ENCODE results near the gene PON2. TPM values are rescaled to one million over a fixed set of nuclear protein-coding genes. Genes with fewer than 3 reads are reported as not detected.
A peak's percentile ranks its signal among the peaks of the same experiment; 100 is the strongest.

PON2 gene
- total and polyA plus RNA-seq, 2 of the 13 experiments (the other 11 are each of a cell fraction or from before 2014, with no cell fraction given): 202 to 217 TPM

DNA sequence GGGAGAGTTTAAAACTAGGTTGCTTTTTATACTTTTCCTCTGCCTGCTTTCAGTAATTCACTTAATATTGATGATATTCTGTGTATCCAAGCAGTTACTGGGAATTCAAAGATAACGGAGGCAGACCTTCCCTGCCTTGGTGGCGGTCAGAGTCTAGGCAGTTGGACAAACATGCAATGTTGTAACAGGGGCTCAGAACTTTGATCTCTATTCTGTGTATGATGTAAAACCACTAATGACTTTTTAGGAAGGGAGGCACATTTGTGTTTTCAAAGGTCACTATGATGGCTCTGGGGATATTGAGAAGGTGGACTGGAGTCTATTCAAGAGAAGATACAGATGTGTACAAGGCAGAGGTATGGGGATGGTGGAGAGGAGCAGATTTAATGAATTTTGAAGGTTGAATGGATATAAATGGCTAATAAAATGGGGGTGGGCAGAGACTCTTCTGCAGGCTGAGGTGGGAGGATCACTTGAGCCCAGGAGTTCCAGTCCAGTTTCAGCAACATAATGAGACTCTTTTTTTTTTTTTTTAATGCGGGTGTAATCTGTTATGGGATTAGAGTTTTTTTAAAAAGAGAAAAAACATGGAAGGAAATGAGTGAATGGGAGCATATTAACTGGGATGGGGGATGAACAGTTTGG, 5.7 kb upstream of the PON2 start (continued):
- TF ChIP-seq, protein P1, sequence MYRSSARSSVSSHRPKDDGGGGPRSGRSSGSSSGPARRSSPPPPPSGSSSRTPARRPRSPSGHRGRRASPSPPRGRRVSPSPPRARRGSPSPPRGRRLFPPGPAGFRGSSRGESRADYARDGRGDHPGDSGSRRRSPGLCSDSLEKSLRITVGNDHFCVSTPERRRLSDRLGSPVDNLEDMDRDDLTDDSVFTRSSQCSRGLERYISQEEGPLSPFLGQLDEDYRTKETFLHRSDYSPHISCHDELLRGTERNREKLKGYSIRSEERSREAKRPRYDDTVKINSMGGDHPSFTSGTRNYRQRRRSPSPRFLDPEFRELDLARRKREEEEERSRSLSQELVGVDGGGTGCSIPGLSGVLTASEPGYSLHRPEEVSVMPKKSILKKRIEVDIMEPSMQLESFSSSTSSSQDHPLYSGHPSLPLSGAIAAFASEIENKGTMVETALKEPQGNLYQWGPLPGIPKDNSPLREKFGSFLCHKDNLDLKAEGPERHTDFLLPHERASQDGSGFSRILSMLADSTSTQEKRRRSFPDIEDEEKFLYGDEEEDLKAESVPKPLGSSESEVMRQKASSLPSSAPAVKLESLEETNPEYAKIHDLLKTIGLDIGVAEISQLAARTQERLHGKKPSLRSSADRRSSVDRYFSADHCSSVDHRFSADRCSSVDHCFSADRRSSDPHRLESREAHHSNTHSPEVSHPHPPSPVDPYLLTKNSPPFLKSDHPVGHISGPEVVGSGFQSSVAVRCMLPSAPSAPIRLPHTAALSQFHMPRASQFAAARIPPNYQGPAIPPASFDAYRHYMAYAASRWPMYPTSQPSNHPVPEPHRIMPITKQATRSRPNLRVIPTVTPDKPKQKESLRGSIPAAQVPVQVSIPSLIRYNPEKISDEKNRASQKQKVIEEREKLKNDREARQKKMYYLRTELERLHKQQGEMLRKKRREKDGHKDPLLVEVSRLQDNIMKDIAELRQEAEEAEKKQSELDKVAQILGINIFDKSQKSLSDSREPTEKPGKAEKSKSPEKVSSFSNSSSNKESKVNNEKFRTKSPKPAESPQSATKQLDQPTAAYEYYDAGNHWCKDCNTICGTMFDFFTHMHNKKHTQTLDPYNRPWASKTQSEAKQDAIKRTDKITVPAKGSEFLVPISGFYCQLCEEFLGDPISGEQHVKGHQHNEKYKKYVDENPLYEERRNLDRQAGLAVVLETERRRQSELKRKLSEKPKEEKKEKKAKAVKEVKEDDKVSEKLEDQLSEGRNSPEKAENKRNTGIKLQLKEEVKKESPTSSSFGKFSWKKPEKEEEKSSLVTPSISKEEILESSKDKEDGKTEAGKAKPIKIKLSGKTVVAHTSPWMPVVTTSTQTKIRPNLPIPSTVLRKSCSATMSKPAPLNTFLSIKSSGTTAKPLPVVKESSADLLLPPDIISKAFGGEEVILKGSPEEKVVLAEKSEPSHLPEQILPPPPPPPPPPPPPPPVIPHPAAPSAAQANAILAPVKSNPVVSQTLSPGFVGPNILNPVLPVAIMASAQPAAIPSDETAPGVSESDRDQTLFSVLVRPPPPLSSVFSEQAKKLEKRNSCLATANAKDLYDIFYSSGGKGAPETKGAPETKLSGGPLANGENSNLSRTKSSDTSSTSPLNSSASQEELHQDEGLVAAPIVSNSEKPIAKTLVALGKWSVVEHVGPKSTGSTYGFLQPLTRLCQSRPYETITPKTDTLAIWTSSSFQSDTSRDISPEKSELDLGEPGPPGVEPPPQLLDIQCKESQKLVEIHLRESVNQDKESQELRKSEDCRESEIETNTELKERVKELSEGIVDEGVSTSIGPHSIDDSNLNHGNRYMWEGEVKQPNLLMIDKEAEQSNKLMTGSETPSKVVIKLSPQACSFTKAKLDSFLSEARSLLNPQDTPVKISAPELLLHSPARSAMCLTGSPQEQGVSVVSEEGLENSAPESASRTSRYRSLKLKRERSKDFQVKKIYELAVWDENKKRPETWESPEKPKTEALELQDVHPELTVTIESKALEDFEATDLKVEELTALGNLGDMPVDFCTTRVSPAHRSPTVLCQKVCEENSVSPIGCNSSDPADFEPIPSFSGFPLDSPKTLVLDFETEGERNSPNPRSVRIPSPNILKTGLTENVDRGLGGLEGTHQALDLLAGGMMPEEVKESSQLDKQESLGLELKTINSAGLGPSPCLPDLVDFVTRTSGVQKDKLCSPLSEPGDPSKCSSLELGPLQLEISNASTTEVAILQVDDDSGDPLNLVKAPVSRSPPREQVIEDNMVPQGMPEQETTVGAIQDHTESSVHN (CRISPR knock-in tag; IDR thresholded peaks at IDR 0.05): no peak
- TF ChIP-seq TSC22D2 (CRISPR knock-in tag; IDR thresholded peaks at IDR 0.05; ENCODE audit: borderline replicate concordance): no peak
- TF ChIP-seq NR1H2 (CRISPR knock-in tag; IDR thresholded peaks at IDR 0.05; ENCODE audit: borderline replicate concordance, low read depth): no peak
- TF ChIP-seq, protein P2, sequence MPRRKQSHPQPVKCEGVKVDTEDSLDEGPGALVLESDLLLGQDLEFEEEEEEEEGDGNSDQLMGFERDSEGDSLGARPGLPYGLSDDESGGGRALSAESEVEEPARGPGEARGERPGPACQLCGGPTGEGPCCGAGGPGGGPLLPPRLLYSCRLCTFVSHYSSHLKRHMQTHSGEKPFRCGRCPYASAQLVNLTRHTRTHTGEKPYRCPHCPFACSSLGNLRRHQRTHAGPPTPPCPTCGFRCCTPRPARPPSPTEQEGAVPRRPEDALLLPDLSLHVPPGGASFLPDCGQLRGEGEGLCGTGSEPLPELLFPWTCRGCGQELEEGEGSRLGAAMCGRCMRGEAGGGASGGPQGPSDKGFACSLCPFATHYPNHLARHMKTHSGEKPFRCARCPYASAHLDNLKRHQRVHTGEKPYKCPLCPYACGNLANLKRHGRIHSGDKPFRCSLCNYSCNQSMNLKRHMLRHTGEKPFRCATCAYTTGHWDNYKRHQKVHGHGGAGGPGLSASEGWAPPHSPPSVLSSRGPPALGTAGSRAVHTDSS (CRISPR knock-in tag; conservative IDR thresholded peaks at IDR 0.05): no peak
- no peak for TF ChIP-seq ZNF879 (CRISPR knock-in tag; IDR thresholded peaks at IDR 0.05)
- no peak for TF ChIP-seq SRSF1 (optimal IDR thresholded peaks at IDR 0.05; ENCODE audit: low read depth, low read length)
- TF ChIP-seq NONO (IDR thresholded peaks at IDR 0.05): no peak
- peak; percentile 75 for TF ChIP-seq NONO (CRISPR knock-in tag; conservative IDR thresholded peaks at IDR 0.05)
- TF ChIP-seq SOX6 (IDR thresholded peaks at IDR 0.05): no peak
- TF ChIP-seq SOX6 (CRISPR knock-in tag; IDR thresholded peaks at IDR 0.05): peak; percentile 86
- no peak for TF ChIP-seq SYNCRIP (IDR thresholded peaks at IDR 0.05; ENCODE audit: insufficient read depth, low read depth, low read length)
- TF ChIP-seq, protein P3, sequence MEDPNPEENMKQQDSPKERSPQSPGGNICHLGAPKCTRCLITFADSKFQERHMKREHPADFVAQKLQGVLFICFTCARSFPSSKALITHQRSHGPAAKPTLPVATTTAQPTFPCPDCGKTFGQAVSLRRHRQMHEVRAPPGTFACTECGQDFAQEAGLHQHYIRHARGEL (CRISPR knock-in tag; IDR thresholded peaks at IDR 0.05): no peak
- 0 out of 2 replicates have a peak, but pooled peaks have one; percentile 44 for TF ChIP-seq ZNF569 (CRISPR knock-in tag; IDR thresholded peaks at IDR 0.05; ENCODE audit: borderline replicate concordance)
- no peak for TF ChIP-seq PLRG1 (conservative IDR thresholded peaks at IDR 0.05)
- no peak for TF ChIP-seq JARID2 (CRISPR knock-in tag; IDR thresholded peaks at IDR 0.05; ENCODE audit: insufficient replicate concordance)
- no peak for TF ChIP-seq HIVEP1 (CRISPR knock-in tag; IDR thresholded peaks at IDR 0.05)
- TF ChIP-seq STAG1 (CRISPR knock-in tag; IDR thresholded peaks at IDR 0.05): 0 out of 2 replicates have a peak, but pooled peaks have one; percentile 6
- peak; percentile 93; the same call in 1 of the 2 replicates for TF ChIP-seq MIER3 (CRISPR knock-in tag; IDR thresholded peaks at IDR 0.05; ENCODE audit: borderline replicate concordance)
- TF ChIP-seq PCBP1 (IDR thresholded peaks at IDR 0.05; ENCODE audit: borderline replicate concordance, low read depth, low read length): no peak
- peak; percentile 53 for TF ChIP-seq ELF1 (CRISPR knock-in tag; IDR thresholded peaks at IDR 0.05)
- TF ChIP-seq AGO2 (optimal IDR thresholded peaks at IDR 0.05; ENCODE audit: low read depth, low read length): no peak
- no peak; the same call in 1 of the 2 replicates for TF ChIP-seq ZNF777 (CRISPR knock-in tag; IDR thresholded peaks at IDR 0.05)

All from HepG2 (cell line).